Skeletal muscle tissue (tissue), 4 donors: ENCODE data around the gene BEGAIN. TPM values are rescaled to one million over a fixed set of nuclear protein-coding genes. Genes with fewer than 3 reads are reported as not detected.
A peak's percentile ranks its signal among the peaks of the same experiment; 100 is the strongest.

Experiments used
- H3K27ac ChIP-seq: one replicate; pipeline ENCODE4 v1.7.0; 2013; ENCODE audit warnings: mild to moderate bottlenecking, low read depth, low read length, inconsistent platforms
- H3K27me3 ChIP-seq, 3 donors: one replicate each; pipeline ENCODE4 v1.7.0; 2013; ENCODE audit warnings: low read length in 3 of 3; ENCODE audit not compliant: control insufficient read depth in 3 of 3, insufficient read depth in 3 of 3
- H3K36me3 ChIP-seq, 3 donors: one replicate each; pipeline ENCODE4 v1.7.0; 2013; ENCODE audit warnings: low read length in 3 of 3; ENCODE audit not compliant: control insufficient read depth in 3 of 3, insufficient read depth in 3 of 3
- H3K4me1 ChIP-seq, 3 donors: one replicate each; pipeline ENCODE4 v1.7.0; 2013; ENCODE audit warnings: low read length in 3 of 3, mild to moderate bottlenecking in 3 of 3; ENCODE audit not compliant: control insufficient read depth in 3 of 3, insufficient read depth in 3 of 3
- H3K4me3 ChIP-seq, 3 donors: one replicate each; pipeline ENCODE4 v1.7.0; 2013; ENCODE audit warnings: low read length in 3 of 3
- H3K9ac ChIP-seq, 3 donors: one replicate each; pipeline ENCODE4 v1.7.0; 2013; ENCODE audit warnings: low read length in 3 of 3, mild to moderate bottlenecking in 3 of 3, moderate library complexity in 2 of 3, low read depth in 1 of 3
- H3K9me3 ChIP-seq, 3 donors: one replicate each; pipeline ENCODE4 v1.7.0; 2013; ENCODE audit warnings: low read length in 3 of 3; ENCODE audit not compliant: control insufficient read depth in 3 of 3
- total RNA-seq: library from RNA; depleted of rRNA; stranded (reverse); fragments of >200 nt; gene quantifications from one replicate; pipeline ENCODE4 v1.2.3, GENCODE V29; 2014
- donor health status: Osteomylitis.

The BEGAIN gene
- total RNA-seq, 1 donor from 2014 or later: 1.0 TPM

- H3K9me3 ChIP-seq: no peaks in the 10 kb centered on the region
- no peak overlapping the region for H3K4me3 ChIP-seq
- no peak overlapping the region for H3K9ac ChIP-seq
- H3K36me3 ChIP-seq: no peaks in the 10 kb centered on the region
- peaks cover 30 to 55% (median 52%) of the 10 kb centered on the region in 3 donors for H3K27me3 ChIP-seq
- peaks cover 3 to 5% (median 4%) of the 10 kb centered on the region in 3 donors for H3K4me1 ChIP-seq
- no peak overlapping the region for H3K27ac ChIP-seq
Measured at GRCh38 chr14:100590726-100591452, 3.7 kb upstream of the BEGAIN start.

GRCh38 chr14:100589760-100590469 lies 2.7 kb upstream of the BEGAIN start:
- H3K4me3 ChIP-seq: no peak overlapping the region
- no peak overlapping the region for H3K27ac ChIP-seq
- H3K27me3 ChIP-seq: peaks cover 30 to 57% (median 54%) of the 10 kb centered on the region in 3 donors
- H3K4me1 ChIP-seq: peaks cover 3 to 5% (median 4%) of the 10 kb centered on the region in 3 donors
- no peaks in the 10 kb centered on the region for H3K36me3 ChIP-seq
- H3K9ac ChIP-seq: no peak overlapping the region
- H3K9me3 ChIP-seq: no peaks in the 10 kb centered on the region

- H3K9ac ChIP-seq: no peak overlapping the region
- H3K9me3 ChIP-seq: no peaks in the 10 kb centered on the region
- peaks cover 30 to 57% (median 47%) of the 10 kb centered on the region in 3 donors for H3K27me3 ChIP-seq
- peaks cover 3 to 5% (median 4%) of the 10 kb centered on the region in 3 donors for H3K4me1 ChIP-seq
- H3K4me3 ChIP-seq: no peak overlapping the region
- H3K36me3 ChIP-seq: no peaks in the 10 kb centered on the region
- H3K27ac ChIP-seq: no peak overlapping the region
Measured at GRCh38 chr14:100589071-100589759, 2.0 kb upstream of the BEGAIN start.

DNA sequence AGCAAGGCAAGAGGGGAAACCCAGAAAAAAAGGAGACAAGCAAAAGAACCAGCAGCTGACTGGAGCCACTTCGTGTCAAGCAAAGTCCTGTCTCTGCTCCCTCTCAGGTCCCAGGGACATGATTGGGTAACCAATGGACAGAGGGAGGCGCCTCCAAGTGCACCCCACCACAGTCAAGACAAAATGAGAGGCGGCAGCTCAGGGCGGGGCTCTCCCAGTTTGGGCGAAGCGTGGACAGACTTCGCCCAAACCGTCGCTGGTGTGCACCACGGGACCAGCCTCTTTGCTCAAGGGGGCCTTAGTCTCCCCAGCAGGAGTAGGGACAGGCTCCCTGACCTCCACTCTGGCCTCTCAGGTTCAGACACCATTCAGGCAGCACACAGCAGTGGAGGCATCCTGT lies 1.5 kb upstream of the BEGAIN start:
- Histone ChIP-seq H3K9ac (no peak overlapping the region), H3K36me3 (no peaks in the 10 kb centered on the region), H3K4me1 (peaks cover 3 to 5% (median 4%) of the 10 kb centered on the region in 3 donors), H3K4me3 (no peak overlapping the region), H3K9me3 (no peaks in the 10 kb centered on the region), H3K27ac (no peak overlapping the region), H3K27me3 (peaks cover 30 to 57% (median 43%) of the 10 kb centered on the region in 3 donors)

DNA sequence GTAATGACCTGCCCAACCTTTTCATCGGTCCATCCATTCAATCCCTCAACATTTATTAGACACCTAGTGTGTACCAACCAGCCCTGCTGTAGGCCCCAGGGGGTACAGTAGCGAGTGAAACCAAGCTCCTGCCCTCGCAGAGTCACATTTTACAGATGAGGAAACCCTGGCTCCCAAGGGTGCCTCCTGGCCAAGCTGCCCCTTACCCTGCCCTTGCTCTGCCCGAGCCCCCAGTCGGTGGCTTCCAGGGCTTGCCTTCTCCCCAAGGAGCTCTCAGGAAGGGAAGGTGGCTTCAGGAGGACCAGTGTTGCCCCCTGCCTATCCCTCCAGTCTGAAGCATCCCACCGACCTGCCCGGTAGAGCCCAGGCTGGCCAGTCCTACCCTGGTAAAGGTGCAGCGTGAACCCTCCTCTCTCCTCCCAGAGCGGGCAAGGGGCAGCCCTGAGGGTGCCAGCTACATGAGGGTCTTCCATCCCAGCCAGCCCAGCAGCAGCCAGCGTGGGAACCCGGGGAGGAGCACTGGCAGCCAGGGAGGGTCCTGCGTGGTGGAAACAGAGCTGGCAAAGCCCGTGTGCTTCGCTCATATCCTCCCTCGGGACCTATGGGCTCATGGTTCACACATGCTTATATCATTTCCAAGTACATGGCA lies 670 bp upstream of the BEGAIN start:
- Histone ChIP-seq H3K9me3 (no peaks in the 10 kb centered on the region), H3K9ac (no peak overlapping the region), H3K4me1 (peaks cover 3 to 5% (median 4%) of the 10 kb centered on the region in 3 donors), H3K36me3 (no peaks in the 10 kb centered on the region), H3K27me3 (peaks cover 30 to 57% (median 41%) of the 10 kb centered on the region in 3 donors), H3K4me3 (no peak overlapping the region), H3K27ac (no peak overlapping the region)

DNA sequence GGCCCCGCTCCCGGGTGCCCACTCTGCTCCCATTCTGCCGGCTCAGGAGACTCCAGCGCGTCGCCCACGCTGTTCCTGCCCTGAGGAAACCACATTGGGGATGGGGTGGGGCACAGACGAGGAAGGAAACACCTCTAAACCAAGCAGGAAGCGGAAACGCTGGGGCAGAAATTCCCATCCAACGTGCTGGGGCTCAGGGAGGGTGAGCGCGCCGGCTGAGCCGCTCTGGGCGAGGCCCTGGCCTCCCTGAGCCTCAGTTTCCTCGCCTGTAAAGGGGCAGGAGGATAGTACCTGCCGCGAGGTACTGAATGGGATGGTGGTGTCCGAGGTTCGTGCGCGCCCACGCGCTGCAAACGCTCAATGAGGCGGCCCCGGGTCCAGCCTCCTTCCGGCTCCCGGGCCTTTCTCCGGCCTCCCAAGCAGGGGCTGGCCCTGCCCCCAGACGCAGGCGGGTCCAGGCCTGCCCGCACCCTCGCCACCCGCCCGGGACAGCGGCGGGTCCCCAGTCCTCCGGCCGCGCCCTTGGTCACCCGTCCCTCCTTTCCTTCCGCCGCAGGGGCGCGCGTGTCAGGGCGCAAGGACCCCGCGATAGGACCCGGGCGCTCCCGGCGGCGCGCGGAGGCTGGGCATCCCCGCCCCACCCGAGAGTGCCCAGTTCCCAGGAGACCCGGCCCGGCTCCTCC lies 673 bp downstream of the BEGAIN start:
- no peaks in the 10 kb centered on the region for H3K9me3 ChIP-seq
- H3K27ac ChIP-seq: no peak overlapping the region
- H3K36me3 ChIP-seq: no peaks in the 10 kb centered on the region
- H3K4me1 ChIP-seq: peaks cover 3 to 5% (median 4%) of the 10 kb centered on the region in 3 donors
- peaks cover 24 to 45% (median 33%) of the 10 kb centered on the region in 3 donors for H3K27me3 ChIP-seq
- H3K4me3 ChIP-seq: peak overlapping the region; percentile 31 to 66 (median 49)
- no peak overlapping the region for H3K9ac ChIP-seq

GRCh38 chr14:100586153-100586402 lies 1.1 kb downstream of the BEGAIN start:
- Histone ChIP-seq H3K9me3 (no peaks in the 10 kb centered on the region), H3K4me1 (peaks cover 3 to 5% (median 4%) of the 10 kb centered on the region in 3 donors), H3K36me3 (no peaks in the 10 kb centered on the region), H3K27ac (no peak overlapping the region), H3K9ac (no peak overlapping the region), H3K4me3 (peak overlapping the region; percentile 31 to 66 (median 49)), H3K27me3 (peaks cover 23 to 40% (median 29%) of the 10 kb centered on the region in 3 donors)

GRCh38 chr14:100585448-100586152 lies 1.6 kb downstream of the BEGAIN start:
- Histone ChIP-seq H3K4me3 (no peak overlapping the region), H3K27me3 (peaks cover 23 to 36% (median 29%) of the 10 kb centered on the region in 3 donors), H3K9me3 (no peaks in the 10 kb centered on the region), H3K27ac (no peak overlapping the region), H3K9ac (no peak overlapping the region), H3K4me1 (peaks cover 3 to 5% (median 4%) of the 10 kb centered on the region in 3 donors), H3K36me3 (no peaks in the 10 kb centered on the region)
